Peyer's patch (tissue), 4 donors: Measurements from ENCODE around the gene SH3BGR. TPM values are rescaled to one million over a fixed set of nuclear protein-coding genes. Genes with fewer than 3 reads are reported as not detected.

Source experiments
- DNase-seq, 3 donors: peaks; one replicate each; pipeline ENCODE4 v3.0.0-alpha.2; 2017 to 2019
- H3K27ac ChIP-seq, 4 donors: fragments of 200-600 bp; sonication (generic); one replicate each; pipeline ENCODE4 v1.5.1; 2016 to 2019
- H3K27me3 ChIP-seq, 2 donors: fragments of 200-600 bp; sonication (generic); one replicate each; pipeline ENCODE4 v1.5.1; 2019
- H3K36me3 ChIP-seq, 3 donors: fragments of 200-600 bp; sonication (generic); one replicate each; pipeline ENCODE4 v1.5.1; 2016 to 2019
- H3K4me1 ChIP-seq, 4 donors: fragments of 200-600 bp; sonication (generic); one replicate each; pipeline ENCODE4 v1.5.1; 2016 to 2019
- H3K4me3 ChIP-seq, 4 donors: fragments of 200-600 bp; sonication (generic); 1 replicate in 3 of 4; 2 replicates in 1 of 4; pipeline ENCODE4 v1.5.1; 2016 to 2019; ENCODE audit warnings: mild to moderate bottlenecking in 1 of 4
- H3K9me3 ChIP-seq, 4 donors: fragments of 200-600 bp; sonication (generic); one replicate each; pipeline ENCODE4 v1.5.1; 2016 to 2019; ENCODE audit warnings: mild to moderate bottlenecking in 1 of 4
- POLR2A ChIP-seq, 2 donors: fragments of 450-650 bp; IDR thresholded peaks; one replicate each; pipeline ENCODE4 v1.5.1; 2017; ENCODE audit warnings: antibody characterized with exemption in 2 of 2, mild to moderate bottlenecking in 2 of 2, moderate library complexity in 2 of 2
- total RNA-seq, 4 donors: library from RNA; depleted of rRNA; stranded (reverse); fragments of >200 nt; gene quantifications; one replicate each; pipeline ENCODE4 v1.1.0, GENCODE V29; 2016
- TF ChIP-seq, protein P1 (sequence below), 6 experiments: fragments of 450-650 bp in 4 of 6; fragments of 200-600 bp in 2 of 6; sonication (generic) in 1 of 6; IDR thresholded peaks; one replicate each; pipeline ENCODE4 v1.5.1; 2017 to 2019; ENCODE audit warnings: antibody characterized with exemption in 6 of 6, mild to moderate bottlenecking in 3 of 6, moderate library complexity in 1 of 6

Gene SH3BGR
- total RNA-seq, 4 donors from 2014 or later: 2.6 TPM; not detected in 3

DNA sequence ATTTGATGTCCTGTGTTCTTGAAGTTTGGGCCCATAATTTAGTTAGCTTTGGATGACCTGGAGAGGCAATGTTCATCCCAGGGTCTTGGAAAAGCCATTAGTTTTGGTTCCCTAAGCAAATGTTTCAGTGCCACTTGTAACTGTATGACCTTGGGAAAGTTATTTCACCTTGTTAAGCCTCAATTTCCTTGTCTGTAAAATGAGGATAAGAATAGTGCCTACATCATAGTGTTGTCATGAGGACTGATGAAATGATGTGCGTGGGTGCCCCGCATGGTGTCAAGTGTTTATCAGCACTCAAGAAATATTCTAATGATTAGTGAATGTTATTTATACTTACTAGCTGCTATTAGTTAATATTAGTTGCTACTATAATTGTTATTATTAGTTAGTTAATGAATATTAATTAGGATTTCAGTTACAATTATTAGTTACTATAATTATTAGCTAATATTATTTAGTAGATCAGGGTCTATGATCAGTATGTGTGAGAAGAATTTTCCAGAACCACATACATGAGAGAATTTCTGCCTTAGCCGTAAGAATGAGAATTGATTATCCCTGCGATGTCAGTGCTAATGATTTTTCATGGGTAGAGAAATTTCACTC is 1.9 kb downstream of the SH3BGR start:
- no peaks in the 10 kb centered on the region for H3K27me3 ChIP-seq
- TF ChIP-seq, protein P1, sequence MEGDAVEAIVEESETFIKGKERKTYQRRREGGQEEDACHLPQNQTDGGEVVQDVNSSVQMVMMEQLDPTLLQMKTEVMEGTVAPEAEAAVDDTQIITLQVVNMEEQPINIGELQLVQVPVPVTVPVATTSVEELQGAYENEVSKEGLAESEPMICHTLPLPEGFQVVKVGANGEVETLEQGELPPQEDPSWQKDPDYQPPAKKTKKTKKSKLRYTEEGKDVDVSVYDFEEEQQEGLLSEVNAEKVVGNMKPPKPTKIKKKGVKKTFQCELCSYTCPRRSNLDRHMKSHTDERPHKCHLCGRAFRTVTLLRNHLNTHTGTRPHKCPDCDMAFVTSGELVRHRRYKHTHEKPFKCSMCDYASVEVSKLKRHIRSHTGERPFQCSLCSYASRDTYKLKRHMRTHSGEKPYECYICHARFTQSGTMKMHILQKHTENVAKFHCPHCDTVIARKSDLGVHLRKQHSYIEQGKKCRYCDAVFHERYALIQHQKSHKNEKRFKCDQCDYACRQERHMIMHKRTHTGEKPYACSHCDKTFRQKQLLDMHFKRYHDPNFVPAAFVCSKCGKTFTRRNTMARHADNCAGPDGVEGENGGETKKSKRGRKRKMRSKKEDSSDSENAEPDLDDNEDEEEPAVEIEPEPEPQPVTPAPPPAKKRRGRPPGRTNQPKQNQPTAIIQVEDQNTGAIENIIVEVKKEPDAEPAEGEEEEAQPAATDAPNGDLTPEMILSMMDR (IDR thresholded peaks at IDR 0.05): no peak
- no peak for TF ChIP-seq POLR2A (IDR thresholded peaks at IDR 0.05)
- H3K36me3 ChIP-seq: no peaks in the 10 kb centered on the region
- no peaks in the 10 kb centered on the region for H3K4me1 ChIP-seq
- H3K4me3 ChIP-seq: no peak overlapping the region
- H3K9me3 ChIP-seq: no peaks in the 10 kb centered on the region
- peak overlapping the region in 1 of 4 donors; percentile 20 for H3K27ac ChIP-seq
- no peak for DNase-seq

DNA sequence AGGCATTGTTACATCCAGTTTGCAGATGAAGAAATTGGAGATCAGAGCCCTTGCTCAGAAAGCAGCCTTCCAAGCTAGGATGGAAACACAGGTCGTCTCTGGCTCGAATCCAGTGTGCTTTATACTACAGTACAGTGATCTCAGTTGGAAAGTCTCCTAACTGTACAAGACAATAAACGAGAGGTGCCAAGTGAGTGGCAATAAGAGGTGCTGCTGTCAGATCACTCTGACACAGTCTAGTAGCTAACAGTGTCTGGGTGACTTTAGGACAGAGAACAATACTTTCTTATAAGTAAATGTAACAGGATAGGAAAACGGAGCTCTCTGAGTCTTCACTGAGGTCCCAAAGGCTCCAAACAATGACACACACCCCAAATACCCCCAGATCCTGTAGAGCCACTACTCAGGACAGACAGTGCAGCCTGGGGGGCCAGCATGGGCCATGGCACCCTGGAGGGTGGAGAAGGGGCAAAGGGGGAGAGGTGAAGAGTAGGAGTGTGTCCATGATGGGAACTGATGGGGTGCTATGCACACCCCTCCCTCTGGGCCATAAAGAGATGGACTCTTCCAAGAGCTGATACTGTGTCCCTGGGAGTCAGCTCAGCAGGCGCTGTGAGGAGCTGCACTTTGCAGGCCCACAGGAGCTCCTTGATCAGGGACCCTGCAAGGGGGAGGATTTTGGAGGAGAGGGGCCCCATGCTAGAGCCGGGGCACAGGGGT is 3.3 kb downstream of the SH3BGR start:
- TF ChIP-seq, protein P1 (IDR thresholded peaks at IDR 0.05): no peak
- TF ChIP-seq POLR2A (IDR thresholded peaks at IDR 0.05): no peak
- H3K4me1 ChIP-seq: no peaks in the 10 kb centered on the region
- DNase-seq: no peak
- no peaks in the 10 kb centered on the region for H3K9me3 ChIP-seq
- H3K36me3 ChIP-seq: no peaks in the 10 kb centered on the region
- H3K4me3 ChIP-seq: no peak overlapping the region
- H3K27ac ChIP-seq: no peak overlapping the region
- no peaks in the 10 kb centered on the region for H3K27me3 ChIP-seq

DNA sequence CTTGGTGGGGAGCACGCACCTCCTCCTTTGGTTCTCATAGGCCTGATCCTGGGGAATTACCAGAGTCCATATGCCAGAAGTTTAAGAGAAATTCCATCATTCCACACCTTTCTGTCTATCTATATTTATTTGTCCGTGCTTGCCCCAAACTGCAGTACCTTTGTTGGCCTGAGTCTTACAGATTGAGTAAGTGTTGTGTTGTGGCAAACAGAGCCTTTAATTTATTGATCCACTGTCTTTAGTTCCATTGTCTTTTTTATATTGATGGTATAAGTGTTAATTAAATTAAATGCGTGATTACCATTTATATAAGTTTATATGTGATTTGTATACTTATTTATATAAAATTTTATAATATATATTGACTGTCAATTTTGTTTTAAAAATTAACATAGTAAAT is 4.9 kb downstream of the SH3BGR start:
- no peak for DNase-seq
- H3K4me1 ChIP-seq: no peaks in the 10 kb centered on the region
- H3K36me3 ChIP-seq: no peaks in the 10 kb centered on the region
- no peaks in the 10 kb centered on the region for H3K27me3 ChIP-seq
- no peak for TF ChIP-seq POLR2A (IDR thresholded peaks at IDR 0.05)
- TF ChIP-seq, protein P1 (IDR thresholded peaks at IDR 0.05): peak in 3 of 6 experiments; percentile 11 to 29 (median 17)
- H3K9me3 ChIP-seq: no peaks in the 10 kb centered on the region
- H3K4me3 ChIP-seq: no peak overlapping the region
- H3K27ac ChIP-seq: no peak overlapping the region

DNA sequence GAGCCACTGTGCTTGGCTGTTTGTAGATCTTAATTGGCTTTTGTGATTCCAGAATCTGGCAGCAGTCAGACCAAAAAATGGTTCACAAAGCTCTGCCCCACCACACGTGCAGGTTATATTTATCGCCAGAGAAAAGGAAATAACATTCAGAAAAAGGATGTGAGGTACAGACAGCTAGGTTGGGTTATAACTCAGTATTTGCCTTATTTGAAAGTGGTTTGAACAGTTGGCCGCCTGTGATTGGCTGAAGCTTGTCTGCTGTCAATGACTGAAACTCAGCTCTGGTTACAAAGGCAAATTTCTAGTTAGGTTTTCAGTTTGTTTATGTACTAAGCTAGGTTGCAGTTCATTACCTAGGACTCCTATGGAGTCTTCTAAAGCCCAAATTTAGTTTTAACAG is 9.6 kb downstream of the SH3BGR start:
- Histone ChIP-seq H3K4me1 (no peaks in the 10 kb centered on the region), H3K27ac (no peak overlapping the region), H3K27me3 (no peaks in the 10 kb centered on the region), H3K9me3 (no peaks in the 10 kb centered on the region), H3K36me3 (no peaks in the 10 kb centered on the region), H3K4me3 (no peak overlapping the region)
- no peak for DNase-seq
- TF ChIP-seq POLR2A (IDR thresholded peaks at IDR 0.05): no peak
- TF ChIP-seq, protein P1 (IDR thresholded peaks at IDR 0.05): no peak

DNA sequence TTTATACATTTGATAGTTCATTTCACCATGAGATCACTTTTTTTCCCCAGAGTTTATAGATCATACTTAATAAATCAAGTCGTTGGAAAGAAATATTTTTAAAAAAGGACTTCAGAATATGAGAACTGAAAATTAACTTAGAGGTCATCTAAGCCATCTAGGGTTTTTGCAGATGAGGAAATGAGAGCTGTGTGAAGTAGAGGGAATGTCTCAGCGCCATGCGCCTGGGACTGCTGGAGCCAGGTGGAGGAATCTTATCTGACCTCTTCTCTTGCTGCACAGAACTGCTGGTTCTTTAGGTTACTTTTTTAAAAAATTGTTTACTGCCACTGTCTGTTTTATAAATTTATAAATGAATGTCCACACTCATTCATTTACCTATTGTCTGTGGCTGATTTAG is 11.5 kb downstream of the SH3BGR start:
- Histone ChIP-seq H3K27ac (no peak overlapping the region), H3K4me3 (no peak overlapping the region), H3K36me3 (no peaks in the 10 kb centered on the region), H3K4me1 (no peaks in the 10 kb centered on the region), H3K27me3 (no peaks in the 10 kb centered on the region), H3K9me3 (no peaks in the 10 kb centered on the region)
- no peak for DNase-seq
- TF ChIP-seq, protein P1 (IDR thresholded peaks at IDR 0.05): no peak
- no peak for TF ChIP-seq POLR2A (IDR thresholded peaks at IDR 0.05)
